Measurements from ENCODE around the gene MICAL3. TPM values are rescaled to one million over a fixed set of nuclear protein-coding genes. Genes with fewer than 3 reads are reported as not detected.

Gene MICAL3
- total and polyA plus RNA-seq, 9 of the 15 experiments (the other 6 are each of a cell fraction or from before 2014, with no cell fraction given) = 0.53 to 32.1 (median 12.3) TPM

DNA sequence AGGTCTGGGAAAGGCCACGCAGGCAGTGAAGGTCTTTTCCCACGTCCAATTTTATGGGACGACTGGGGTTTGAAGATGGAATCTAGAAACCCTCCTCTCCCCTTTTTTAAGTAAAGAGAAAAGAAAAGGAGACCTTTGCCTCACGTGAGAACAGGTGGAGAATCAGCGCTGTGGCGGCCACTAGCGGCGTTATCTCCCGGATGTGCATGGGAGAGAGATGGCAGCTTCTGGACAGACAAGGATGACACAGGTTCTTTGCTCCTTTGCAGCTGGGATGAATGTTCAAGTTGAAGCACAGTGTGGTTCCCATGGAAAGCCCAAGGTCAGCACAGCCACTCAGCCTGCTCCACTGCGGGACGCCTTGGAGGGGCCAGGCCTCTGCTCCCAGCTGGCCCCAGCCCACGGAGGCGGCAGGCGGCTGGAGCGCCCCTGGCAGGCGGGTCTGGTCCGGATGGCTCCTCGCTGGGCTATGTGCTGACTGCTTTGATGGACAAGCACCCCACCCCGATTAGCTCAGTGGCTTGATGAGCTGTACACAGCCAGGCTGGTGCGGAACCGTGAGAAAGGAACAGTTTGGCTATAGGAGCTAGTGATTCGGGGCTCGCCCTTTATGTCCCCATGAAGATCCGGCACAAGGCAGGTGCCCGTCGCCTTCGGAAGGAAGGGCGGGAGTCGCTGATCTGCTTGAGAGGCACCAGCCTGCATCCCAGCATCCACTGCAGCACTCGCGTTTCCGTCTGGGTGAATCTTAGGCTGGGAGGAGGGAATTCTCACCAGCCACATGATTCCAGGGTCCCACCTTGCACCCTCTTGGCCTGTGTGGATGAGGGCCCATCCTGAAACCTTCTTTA lies 235.6 kb downstream of the MICAL3 start (continued):
- TF ChIP-seq, protein P1, sequence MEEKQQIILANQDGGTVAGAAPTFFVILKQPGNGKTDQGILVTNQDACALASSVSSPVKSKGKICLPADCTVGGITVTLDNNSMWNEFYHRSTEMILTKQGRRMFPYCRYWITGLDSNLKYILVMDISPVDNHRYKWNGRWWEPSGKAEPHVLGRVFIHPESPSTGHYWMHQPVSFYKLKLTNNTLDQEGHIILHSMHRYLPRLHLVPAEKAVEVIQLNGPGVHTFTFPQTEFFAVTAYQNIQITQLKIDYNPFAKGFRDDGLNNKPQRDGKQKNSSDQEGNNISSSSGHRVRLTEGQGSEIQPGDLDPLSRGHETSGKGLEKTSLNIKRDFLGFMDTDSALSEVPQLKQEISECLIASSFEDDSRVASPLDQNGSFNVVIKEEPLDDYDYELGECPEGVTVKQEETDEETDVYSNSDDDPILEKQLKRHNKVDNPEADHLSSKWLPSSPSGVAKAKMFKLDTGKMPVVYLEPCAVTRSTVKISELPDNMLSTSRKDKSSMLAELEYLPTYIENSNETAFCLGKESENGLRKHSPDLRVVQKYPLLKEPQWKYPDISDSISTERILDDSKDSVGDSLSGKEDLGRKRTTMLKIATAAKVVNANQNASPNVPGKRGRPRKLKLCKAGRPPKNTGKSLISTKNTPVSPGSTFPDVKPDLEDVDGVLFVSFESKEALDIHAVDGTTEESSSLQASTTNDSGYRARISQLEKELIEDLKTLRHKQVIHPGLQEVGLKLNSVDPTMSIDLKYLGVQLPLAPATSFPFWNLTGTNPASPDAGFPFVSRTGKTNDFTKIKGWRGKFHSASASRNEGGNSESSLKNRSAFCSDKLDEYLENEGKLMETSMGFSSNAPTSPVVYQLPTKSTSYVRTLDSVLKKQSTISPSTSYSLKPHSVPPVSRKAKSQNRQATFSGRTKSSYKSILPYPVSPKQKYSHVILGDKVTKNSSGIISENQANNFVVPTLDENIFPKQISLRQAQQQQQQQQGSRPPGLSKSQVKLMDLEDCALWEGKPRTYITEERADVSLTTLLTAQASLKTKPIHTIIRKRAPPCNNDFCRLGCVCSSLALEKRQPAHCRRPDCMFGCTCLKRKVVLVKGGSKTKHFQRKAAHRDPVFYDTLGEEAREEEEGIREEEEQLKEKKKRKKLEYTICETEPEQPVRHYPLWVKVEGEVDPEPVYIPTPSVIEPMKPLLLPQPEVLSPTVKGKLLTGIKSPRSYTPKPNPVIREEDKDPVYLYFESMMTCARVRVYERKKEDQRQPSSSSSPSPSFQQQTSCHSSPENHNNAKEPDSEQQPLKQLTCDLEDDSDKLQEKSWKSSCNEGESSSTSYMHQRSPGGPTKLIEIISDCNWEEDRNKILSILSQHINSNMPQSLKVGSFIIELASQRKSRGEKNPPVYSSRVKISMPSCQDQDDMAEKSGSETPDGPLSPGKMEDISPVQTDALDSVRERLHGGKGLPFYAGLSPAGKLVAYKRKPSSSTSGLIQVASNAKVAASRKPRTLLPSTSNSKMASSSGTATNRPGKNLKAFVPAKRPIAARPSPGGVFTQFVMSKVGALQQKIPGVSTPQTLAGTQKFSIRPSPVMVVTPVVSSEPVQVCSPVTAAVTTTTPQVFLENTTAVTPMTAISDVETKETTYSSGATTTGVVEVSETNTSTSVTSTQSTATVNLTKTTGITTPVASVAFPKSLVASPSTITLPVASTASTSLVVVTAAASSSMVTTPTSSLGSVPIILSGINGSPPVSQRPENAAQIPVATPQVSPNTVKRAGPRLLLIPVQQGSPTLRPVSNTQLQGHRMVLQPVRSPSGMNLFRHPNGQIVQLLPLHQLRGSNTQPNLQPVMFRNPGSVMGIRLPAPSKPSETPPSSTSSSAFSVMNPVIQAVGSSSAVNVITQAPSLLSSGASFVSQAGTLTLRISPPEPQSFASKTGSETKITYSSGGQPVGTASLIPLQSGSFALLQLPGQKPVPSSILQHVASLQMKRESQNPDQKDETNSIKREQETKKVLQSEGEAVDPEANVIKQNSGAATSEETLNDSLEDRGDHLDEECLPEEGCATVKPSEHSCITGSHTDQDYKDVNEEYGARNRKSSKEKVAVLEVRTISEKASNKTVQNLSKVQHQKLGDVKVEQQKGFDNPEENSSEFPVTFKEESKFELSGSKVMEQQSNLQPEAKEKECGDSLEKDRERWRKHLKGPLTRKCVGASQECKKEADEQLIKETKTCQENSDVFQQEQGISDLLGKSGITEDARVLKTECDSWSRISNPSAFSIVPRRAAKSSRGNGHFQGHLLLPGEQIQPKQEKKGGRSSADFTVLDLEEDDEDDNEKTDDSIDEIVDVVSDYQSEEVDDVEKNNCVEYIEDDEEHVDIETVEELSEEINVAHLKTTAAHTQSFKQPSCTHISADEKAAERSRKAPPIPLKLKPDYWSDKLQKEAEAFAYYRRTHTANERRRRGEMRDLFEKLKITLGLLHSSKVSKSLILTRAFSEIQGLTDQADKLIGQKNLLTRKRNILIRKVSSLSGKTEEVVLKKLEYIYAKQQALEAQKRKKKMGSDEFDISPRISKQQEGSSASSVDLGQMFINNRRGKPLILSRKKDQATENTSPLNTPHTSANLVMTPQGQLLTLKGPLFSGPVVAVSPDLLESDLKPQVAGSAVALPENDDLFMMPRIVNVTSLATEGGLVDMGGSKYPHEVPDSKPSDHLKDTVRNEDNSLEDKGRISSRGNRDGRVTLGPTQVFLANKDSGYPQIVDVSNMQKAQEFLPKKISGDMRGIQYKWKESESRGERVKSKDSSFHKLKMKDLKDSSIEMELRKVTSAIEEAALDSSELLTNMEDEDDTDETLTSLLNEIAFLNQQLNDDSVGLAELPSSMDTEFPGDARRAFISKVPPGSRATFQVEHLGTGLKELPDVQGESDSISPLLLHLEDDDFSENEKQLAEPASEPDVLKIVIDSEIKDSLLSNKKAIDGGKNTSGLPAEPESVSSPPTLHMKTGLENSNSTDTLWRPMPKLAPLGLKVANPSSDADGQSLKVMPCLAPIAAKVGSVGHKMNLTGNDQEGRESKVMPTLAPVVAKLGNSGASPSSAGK (IDR thresholded peaks at IDR 0.05) = peak; percentile 18; the same call in 1 of the 2 replicates
- TF ChIP-seq, protein P2, sequence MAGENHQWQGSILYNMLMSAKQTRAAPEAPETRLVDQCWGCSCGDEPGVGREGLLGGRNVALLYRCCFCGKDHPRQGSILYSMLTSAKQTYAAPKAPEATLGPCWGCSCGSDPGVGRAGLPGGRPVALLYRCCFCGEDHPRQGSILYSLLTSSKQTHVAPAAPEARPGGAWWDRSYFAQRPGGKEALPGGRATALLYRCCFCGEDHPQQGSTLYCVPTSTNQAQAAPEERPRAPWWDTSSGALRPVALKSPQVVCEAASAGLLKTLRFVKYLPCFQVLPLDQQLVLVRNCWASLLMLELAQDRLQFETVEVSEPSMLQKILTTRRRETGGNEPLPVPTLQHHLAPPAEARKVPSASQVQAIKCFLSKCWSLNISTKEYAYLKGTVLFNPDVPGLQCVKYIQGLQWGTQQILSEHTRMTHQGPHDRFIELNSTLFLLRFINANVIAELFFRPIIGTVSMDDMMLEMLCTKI (IDR thresholded peaks at IDR 0.05; ENCODE audit: partially characterized antibody) = no peak
- no peak for TF ChIP-seq ZNF766 (CRISPR knock-in tag; conservative IDR thresholded peaks at IDR 0.05)
- TF ChIP-seq HSF4 (CRISPR knock-in tag; IDR thresholded peaks at IDR 0.05; ENCODE audit: borderline replicate concordance) = no peak
- TF ChIP-seq, protein P3, sequence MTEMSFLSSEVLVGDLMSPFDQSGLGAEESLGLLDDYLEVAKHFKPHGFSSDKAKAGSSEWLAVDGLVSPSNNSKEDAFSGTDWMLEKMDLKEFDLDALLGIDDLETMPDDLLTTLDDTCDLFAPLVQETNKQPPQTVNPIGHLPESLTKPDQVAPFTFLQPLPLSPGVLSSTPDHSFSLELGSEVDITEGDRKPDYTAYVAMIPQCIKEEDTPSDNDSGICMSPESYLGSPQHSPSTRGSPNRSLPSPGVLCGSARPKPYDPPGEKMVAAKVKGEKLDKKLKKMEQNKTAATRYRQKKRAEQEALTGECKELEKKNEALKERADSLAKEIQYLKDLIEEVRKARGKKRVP (CRISPR knock-in tag; IDR thresholded peaks at IDR 0.05) = no peak
- TF ChIP-seq HNRNPH1 (optimal IDR thresholded peaks at IDR 0.05; ENCODE audit: low read depth, low read length) = no peak
- no peak for TF ChIP-seq BCOR (IDR thresholded peaks at IDR 0.05)
- TF ChIP-seq, protein P4, sequence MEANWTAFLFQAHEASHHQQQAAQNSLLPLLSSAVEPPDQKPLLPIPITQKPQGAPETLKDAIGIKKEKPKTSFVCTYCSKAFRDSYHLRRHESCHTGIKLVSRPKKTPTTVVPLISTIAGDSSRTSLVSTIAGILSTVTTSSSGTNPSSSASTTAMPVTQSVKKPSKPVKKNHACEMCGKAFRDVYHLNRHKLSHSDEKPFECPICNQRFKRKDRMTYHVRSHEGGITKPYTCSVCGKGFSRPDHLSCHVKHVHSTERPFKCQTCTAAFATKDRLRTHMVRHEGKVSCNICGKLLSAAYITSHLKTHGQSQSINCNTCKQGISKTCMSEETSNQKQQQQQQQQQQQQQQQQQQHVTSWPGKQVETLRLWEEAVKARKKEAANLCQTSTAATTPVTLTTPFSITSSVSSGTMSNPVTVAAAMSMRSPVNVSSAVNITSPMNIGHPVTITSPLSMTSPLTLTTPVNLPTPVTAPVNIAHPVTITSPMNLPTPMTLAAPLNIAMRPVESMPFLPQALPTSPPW (CRISPR knock-in tag; IDR thresholded peaks at IDR 0.05) = no peak
- TF ChIP-seq, protein P5, sequence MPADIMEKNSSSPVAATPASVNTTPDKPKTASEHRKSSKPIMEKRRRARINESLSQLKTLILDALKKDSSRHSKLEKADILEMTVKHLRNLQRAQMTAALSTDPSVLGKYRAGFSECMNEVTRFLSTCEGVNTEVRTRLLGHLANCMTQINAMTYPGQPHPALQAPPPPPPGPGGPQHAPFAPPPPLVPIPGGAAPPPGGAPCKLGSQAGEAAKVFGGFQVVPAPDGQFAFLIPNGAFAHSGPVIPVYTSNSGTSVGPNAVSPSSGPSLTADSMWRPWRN (IDR thresholded peaks at IDR 0.05; ENCODE audit: low read depth) = no peak
- no peak for TF ChIP-seq POLR2B (IDR thresholded peaks at IDR 0.05; ENCODE audit: low read depth, partially characterized antibody)

All from K562 (cell line).